Left forelimb (tissue), 1 donor: Measurements from ENCODE around the gene COL11A1.
"Not testable (repeated sequence)": the region's sequence is repeated elsewhere in the genome, so short reads cannot be mapped to it uniquely, and the experiment has no call there.

Experiments
- DNase-seq: peaks from one replicate; pipeline ENCODE4 v3.0.0-alpha.2; 2018; ENCODE audit warnings: low spot score

COL11A1 gene

DNA sequence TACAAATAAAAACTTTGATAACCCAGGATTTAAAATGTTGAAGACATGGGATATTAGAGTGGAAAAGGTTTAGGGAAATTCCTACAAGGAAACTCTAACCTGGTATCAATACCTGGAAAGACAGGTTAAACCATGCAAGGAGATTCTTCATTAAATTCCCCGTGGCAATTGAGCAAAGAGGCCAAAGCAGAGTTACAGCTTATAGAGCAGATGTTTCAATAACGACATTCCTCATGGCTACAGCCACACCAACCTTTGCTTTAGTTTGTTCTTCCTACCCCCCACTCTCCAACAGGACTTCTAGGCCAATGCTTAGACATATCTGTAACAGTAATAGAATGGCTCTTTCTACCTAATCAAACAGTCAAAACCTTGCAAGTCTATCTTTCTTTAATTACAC is 271.3 kb downstream of the COL11A1 start:
- no peak for DNase-seq

DNA sequence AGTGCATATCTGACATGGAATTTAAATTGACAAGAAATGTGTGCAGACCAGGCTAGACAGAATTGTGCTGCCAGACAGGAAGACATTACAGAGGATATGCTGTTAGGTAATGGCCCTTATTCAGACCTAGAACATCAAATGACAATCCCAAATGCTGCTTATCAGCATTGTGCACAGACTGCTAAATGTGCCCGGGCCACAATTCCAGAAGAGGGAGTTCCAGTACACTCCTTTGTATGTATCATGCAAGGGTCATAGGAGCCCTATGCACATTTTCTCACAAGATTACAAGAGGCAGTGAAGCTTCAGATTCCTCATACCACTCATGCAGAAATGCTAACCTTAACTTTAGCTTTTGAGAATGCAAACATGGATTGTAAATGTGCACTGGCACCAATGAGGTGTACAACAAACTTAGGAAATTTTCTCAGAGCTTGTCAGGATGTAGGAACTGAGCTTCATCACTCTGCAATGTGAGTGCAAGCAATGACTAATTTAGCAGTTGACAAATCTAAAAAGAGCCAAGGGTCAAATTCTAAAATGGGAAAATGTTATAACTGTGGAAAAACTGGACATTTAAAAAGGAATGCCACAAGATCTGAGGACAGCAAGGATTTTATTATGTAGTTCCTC is 273.5 kb downstream of the COL11A1 start:
- DNase-seq: no peak

DNA sequence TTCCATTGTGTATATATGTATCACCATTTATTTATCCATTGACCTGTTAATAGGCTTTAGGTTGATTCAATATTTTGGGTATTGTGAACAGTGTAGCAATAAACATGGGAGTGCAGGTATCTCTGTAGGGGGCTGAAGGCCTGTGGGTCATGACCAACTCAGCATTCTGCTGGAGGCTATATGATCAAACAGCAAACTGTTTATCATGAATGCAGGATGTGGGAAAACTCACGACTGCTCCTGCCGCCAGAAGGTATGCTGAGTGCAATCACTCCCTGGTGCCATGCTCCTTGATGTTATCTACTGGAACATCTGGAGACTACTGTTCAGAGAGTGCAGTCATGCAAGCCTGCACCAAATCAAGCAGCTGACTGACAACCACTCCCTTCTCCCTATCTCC is 275.2 kb downstream of the COL11A1 start:
- no peak for DNase-seq

DNA sequence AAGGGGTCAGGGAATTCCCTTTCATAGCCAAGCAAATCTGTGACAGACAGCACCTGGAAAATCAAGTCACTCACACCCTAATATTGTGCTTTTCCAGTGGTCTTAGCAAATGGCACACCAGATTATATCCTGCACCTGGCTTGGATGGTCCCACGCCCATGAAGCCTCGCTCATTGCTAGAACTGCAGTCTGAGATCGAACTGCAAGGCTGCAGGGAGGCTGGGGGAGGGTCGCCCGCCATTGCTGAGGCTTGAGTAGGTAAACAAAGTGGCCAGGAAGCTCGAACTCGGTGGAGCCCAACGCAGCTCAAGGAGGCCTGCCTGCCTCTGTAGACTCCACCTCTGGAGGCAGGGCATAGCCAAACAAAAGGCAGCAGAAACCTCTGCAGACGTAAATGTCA is 281.6 kb downstream of the COL11A1 start:
- DNase-seq: not testable (repeated sequence)
